IPS-20b (cell line): ENCODE results near the gene HELZ.

Experiments
- H3K27ac ChIP-seq: one replicate; pipeline ENCODE4 v1.5.1; 2013; ENCODE audit warnings: low read length
- H3K27me3 ChIP-seq: 2 replicates; pipeline ENCODE4 v1.6.1; 2013; ENCODE audit warnings: mild to moderate bottlenecking, low read length, inconsistent platforms; ENCODE audit not compliant: insufficient read depth
- H3K36me3 ChIP-seq: 2 replicates; pipeline ENCODE4 v1.6.1; 2013; ENCODE audit warnings: low read depth, mild to moderate bottlenecking, inconsistent platforms, low read length, moderate library complexity; ENCODE audit not compliant: insufficient read depth
- H3K4me1 ChIP-seq: 2 replicates; pipeline ENCODE4 v1.6.1; 2013; ENCODE audit warnings: mild to moderate bottlenecking, control low read depth, inconsistent platforms, low read length, moderate library complexity; ENCODE audit not compliant: insufficient read depth
- H3K4me3 ChIP-seq: 2 replicates; pipeline ENCODE4 v1.5.1; 2013; ENCODE audit warnings: mild to moderate bottlenecking, low read length, inconsistent platforms
- H3K9ac ChIP-seq: 2 replicates; pipeline ENCODE4 v1.6.1; 2013; ENCODE audit warnings: low read depth, mild to moderate bottlenecking, inconsistent platforms, low read length, moderate library complexity
- H3K9me3 ChIP-seq: 2 replicates; pipeline ENCODE4 v1.6.1; 2013; ENCODE audit warnings: mild to moderate bottlenecking, low read depth, low read length, inconsistent platforms; ENCODE audit not compliant: insufficient read depth

Gene HELZ

GRCh38 chr17:67221062-67221998, 23.7 kb downstream of the HELZ start:
- Histone ChIP-seq H3K9ac (no peak overlapping the region), H3K4me3 (no peak overlapping the region), H3K9me3 (no peaks in the 10 kb centered on the region), H3K36me3 (peaks cover 14% of the 10 kb centered on the region), H3K27me3 (no peaks in the 10 kb centered on the region), H3K27ac (no peak overlapping the region), H3K4me1 (no peaks in the 10 kb centered on the region)

DNA sequence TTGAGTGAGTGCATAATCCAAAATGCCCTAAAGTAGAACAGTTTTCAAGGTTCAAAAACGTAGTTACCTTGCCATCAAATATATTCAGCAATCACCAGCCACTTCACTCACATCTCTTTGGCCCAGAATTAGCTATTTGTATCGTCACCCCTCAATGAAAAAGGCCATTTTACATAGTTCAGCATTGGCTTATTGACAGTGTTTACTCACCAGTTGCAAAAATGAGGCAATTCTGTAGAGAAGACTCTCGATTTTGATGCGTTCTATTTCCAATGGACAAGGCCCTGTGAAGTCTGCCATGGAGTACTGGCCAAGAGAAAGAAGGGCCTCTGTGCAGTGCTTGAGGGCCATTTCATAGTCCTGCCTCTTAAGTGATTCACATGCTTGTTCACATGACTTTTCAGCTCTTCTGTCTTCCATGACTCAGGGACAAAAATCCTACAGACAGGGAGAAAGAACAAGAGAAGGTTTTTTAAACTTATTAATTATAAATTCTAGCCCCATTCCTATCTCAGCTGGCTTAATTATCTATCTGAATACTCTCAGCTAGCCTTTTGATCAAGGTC, 26.5 kb downstream of the HELZ start:
- H3K4me3 ChIP-seq: no peak overlapping the region
- H3K9ac ChIP-seq: no peak overlapping the region
- peaks cover 29% of the 10 kb centered on the region for H3K36me3 ChIP-seq
- no peak overlapping the region for H3K27ac ChIP-seq
- H3K27me3 ChIP-seq: no peaks in the 10 kb centered on the region
- no peaks in the 10 kb centered on the region for H3K9me3 ChIP-seq
- H3K4me1 ChIP-seq: no peaks in the 10 kb centered on the region

DNA sequence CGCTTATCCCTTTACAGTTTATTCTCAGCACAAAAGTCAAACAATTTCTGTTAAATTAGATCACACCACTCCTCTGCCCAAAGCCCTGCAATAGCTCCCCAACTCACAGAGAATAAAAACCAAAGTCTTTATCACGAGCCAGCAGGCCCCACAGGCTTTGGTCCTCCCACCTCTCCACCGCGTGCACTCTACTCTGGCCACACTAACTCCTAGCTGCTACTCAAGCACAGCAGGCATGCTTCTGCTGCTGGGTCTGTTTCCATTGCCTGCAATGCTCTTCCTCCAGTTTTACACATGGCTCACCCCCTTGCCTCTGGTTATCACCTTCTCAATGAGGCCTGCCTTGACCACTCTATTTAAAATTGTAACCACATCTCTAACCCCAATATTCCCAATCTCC, 27.6 kb downstream of the HELZ start:
- Histone ChIP-seq H3K36me3 (peaks cover 29% of the 10 kb centered on the region), H3K4me3 (no peak overlapping the region), H3K9me3 (no peaks in the 10 kb centered on the region), H3K4me1 (no peaks in the 10 kb centered on the region), H3K27me3 (no peaks in the 10 kb centered on the region), H3K9ac (no peak overlapping the region), H3K27ac (no peak overlapping the region)

DNA sequence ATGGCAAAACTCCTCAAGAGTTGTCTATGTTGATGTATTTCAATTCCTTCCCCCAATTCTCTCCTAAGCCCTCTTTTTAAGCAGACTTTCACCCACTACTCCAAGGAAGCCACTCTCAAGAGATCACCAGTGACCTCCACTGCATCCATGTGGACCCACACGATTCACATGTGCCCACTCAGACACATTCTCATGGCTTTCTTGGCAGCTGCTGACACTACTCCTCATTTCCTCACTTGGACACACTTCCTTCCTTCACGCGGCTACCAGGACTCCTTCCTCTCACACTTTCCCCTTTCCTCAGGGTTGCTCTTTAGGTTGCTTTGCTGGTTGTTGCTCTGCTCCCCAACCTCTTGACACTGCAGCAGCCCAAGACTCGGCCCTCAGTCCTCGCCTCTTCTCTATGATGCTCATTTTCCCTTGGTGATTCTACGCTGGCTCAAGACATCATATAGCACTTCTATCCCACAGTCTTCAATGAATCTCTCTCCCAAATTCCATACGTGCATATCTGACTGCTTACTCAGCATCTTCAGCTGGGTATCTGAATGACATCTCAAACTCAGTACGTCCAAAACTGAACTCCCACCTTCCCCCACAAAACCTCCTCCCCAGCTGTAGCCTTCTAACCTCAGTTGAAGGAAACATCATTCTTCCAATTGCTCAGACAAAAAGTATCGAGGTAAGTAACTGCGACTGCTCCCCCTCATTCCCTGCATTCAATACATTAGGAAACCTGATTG, 28.2 kb downstream of the HELZ start:
- no peak overlapping the region for H3K27ac ChIP-seq
- peaks cover 29% of the 10 kb centered on the region for H3K36me3 ChIP-seq
- no peaks in the 10 kb centered on the region for H3K9me3 ChIP-seq

DNA sequence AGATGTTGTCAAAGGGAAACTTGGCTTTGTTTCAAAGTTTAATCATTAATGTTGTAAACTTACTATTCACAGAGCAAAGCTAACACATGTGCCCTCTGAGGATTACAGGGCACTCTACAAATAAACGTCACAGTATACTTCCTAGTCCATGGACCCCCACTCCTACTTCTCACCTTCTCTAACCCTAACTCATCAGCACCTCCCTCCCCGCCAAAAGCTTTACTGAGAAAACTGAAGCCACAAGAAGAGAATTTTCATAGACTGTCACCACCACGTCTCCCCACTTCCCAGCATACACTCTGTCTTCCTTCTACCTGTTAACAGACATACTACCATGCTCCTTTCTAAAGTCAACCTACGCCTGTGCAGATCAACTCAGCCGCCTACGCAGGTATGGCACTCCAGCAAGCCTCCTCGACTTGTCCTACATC, 29.0 kb downstream of the HELZ start:
- Histone ChIP-seq H3K27me3 (no peaks in the 10 kb centered on the region), H3K36me3 (peaks cover 29% of the 10 kb centered on the region), H3K4me3 (no peak overlapping the region), H3K9me3 (no peaks in the 10 kb centered on the region), H3K4me1 (no peaks in the 10 kb centered on the region), H3K27ac (no peak overlapping the region), H3K9ac (no peak overlapping the region)

More for the DNA sequence above, 28.2 kb downstream of the HELZ start:
- Histone ChIP-seq H3K9ac (no peak overlapping the region), H3K27me3 (no peaks in the 10 kb centered on the region), H3K4me1 (no peaks in the 10 kb centered on the region), H3K4me3 (no peak overlapping the region)

- no peak overlapping the region for H3K4me3 ChIP-seq
- H3K4me1 ChIP-seq: no peaks in the 10 kb centered on the region
- H3K9me3 ChIP-seq: no peaks in the 10 kb centered on the region
- H3K9ac ChIP-seq: no peak overlapping the region
- H3K27me3 ChIP-seq: no peaks in the 10 kb centered on the region
- no peak overlapping the region for H3K27ac ChIP-seq
- peaks cover 15% of the 10 kb centered on the region for H3K36me3 ChIP-seq
Observed at GRCh38 chr17:67212714-67213417, 32.1 kb downstream of the HELZ start.

DNA sequence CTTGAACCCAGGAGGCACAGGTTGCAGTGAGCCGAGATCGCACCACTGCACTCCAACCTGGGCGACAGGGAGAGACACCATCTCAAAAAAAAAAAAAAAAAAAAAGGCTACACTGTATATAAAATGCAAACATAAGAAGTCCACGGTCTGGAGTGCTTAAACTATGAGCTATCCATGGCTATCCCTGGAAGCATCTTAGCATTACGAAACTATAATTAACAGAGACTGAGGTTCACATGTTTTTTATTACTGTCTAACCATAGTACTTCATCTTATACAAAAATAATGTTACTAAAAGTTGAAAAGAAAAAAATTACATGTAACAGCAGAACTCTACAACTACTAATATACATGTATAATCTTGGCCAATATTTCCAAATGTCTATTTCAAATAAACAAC, 32.8 kb downstream of the HELZ start:
- Histone ChIP-seq H3K27ac (no peak overlapping the region), H3K4me3 (no peak overlapping the region), H3K4me1 (no peaks in the 10 kb centered on the region), H3K27me3 (no peaks in the 10 kb centered on the region), H3K9ac (no peak overlapping the region), H3K9me3 (no peaks in the 10 kb centered on the region), H3K36me3 (peaks cover 15% of the 10 kb centered on the region)

- Histone ChIP-seq H3K27me3 (no peaks in the 10 kb centered on the region), H3K4me1 (no peaks in the 10 kb centered on the region), H3K4me3 (no peak overlapping the region), H3K9me3 (no peaks in the 10 kb centered on the region), H3K9ac (no peak overlapping the region), H3K36me3 (peaks cover 15% of the 10 kb centered on the region), H3K27ac (no peak overlapping the region)
Observed at GRCh38 chr17:67211742-67212141, 33.3 kb downstream of the HELZ start.

- H3K27me3 ChIP-seq: no peaks in the 10 kb centered on the region
- H3K36me3 ChIP-seq: peaks cover 15% of the 10 kb centered on the region
- H3K27ac ChIP-seq: no peak overlapping the region
- no peak overlapping the region for H3K9ac ChIP-seq
- no peaks in the 10 kb centered on the region for H3K9me3 ChIP-seq
- no peaks in the 10 kb centered on the region for H3K4me1 ChIP-seq
- no peak overlapping the region for H3K4me3 ChIP-seq
Observed at GRCh38 chr17:67210915-67211314, 34.1 kb downstream of the HELZ start.

DNA sequence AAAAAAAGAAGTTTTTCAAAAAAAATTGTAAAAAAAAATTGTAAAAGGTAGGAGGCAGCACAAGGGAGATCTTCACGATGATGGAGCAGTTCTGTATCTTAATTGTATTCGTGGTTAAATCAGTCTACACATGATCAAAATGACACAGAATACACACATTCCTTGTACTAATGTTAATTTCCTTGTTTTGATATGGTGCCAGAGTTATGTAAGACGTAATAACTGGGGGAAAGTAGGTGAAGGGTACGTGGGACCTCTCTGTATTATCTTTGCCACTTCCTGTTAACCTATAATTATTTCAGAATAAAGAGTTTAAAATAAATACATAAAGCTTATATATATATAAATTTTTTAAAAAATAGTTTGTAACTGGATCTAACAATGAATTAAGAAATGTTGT, 36.8 kb downstream of the HELZ start:
- no peaks in the 10 kb centered on the region for H3K4me1 ChIP-seq
- no peaks in the 10 kb centered on the region for H3K9me3 ChIP-seq
- H3K4me3 ChIP-seq: no peak overlapping the region
- H3K36me3 ChIP-seq: peaks cover 2% of the 10 kb centered on the region; the same call in 1 of the 2 replicates
- no peaks in the 10 kb centered on the region for H3K27me3 ChIP-seq
- no peak overlapping the region for H3K9ac ChIP-seq
- H3K27ac ChIP-seq: no peak overlapping the region

GRCh38 chr17:67203818-67204217, 41.2 kb downstream of the HELZ start:
- no peaks in the 10 kb centered on the region for H3K9me3 ChIP-seq
- H3K4me1 ChIP-seq: no peaks in the 10 kb centered on the region
- H3K36me3 ChIP-seq: peaks cover 29% of the 10 kb centered on the region
- H3K27me3 ChIP-seq: no peaks in the 10 kb centered on the region
- H3K9ac ChIP-seq: no peak overlapping the region
- no peak overlapping the region for H3K4me3 ChIP-seq
- H3K27ac ChIP-seq: no peak overlapping the region
